Measurements from ENCODE around the gene BBS1. TPM values are rescaled to one million over a fixed set of nuclear protein-coding genes. Genes with fewer than 3 reads are reported as not detected.
"Not testable (repeated sequence)": the region's sequence is repeated elsewhere in the genome, so short reads cannot be mapped to it uniquely, and the experiment has no call there.

Gene BBS1
- total and polyA plus RNA-seq, 4 donors = 4.2 to 18.5 (median 8.6) TPM

DNA sequence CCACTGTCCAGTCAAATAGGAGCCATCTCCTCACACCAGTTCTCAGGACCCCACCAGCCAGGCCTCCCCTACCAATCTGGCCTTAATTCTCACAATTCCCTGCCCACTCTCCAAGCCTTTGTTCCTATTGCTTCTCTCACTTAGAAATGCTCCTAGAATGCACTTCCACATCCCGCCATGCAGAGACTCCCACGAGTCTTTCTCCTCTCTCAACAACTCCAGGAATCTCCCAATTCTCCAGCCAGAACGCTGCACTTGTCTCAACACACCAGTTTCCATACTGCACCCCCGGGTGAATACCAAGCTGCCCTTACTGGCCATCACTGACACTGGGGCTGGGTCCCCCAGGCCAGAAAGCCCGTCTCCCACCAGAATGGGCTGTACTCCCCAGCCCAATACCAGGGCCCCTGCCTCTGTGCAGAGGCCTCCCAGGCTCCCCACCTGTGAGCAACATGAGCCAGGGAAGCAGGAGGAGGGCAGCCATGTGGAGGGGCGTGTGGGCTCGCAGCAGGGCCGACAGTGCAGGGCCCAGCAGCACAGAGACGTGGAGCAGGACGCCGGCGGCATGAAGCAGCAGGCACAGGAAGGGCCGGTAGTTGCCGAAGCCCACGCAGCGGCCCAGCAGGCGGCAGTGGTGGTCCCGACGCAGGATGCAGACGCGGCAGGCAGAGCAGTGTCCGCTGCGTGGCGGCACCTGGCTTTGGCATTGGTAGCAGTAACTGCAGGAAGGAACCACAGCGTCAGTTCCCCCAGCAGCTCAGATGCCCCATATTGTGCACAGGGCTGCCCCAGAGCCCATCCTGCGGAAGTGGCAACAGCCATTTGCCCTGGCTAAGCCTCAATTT, 33.0 kb downstream of the BBS1 start:
- Histone ChIP-seq H3K9ac (ENCODE audit: low read depth in 1 of 2, low read length in 2 of 2) (no peak overlapping the region), H3K27ac (ENCODE audit: low read depth in 1 of 2, low read length in 2 of 2) (peak overlapping the region in 1 of 2 donors; percentile 33), H3K4me3 (ENCODE audit: low read depth in 1 of 3, low read length in 3 of 3) (no peak overlapping the region), H3K27me3 (ENCODE audit: control insufficient read depth in 4 of 4, insufficient read depth in 4 of 4, low read length in 3 of 4) (no peaks in the 10 kb centered on the region), H3K36me3 (ENCODE audit: control insufficient read depth in 4 of 4, insufficient read depth in 3 of 4, low read depth in 1 of 4, low read length in 3 of 4) (peaks cover 0 to 26% (median 4%) of the 10 kb centered on the region in 4 donors), H3K9me3 (ENCODE audit: control insufficient read depth in 4 of 4, low read length in 3 of 4) (no peaks in the 10 kb centered on the region), H3K4me1 (ENCODE audit: control insufficient read depth in 4 of 4, insufficient read depth in 4 of 4, low read length in 3 of 4) (peaks cover 5 to 12% (median 8%) of the 10 kb centered on the region in 4 donors)
- 61% methylated on average over 26 of the region's 26 CpGs for WGBS
- no peak for TF ChIP-seq JUND (IDR thresholded peaks at IDR 0.05)
- peak in 1 of 2 donors; percentile 22 for TF ChIP-seq RAD21 (IDR thresholded peaks at IDR 0.05)
- DNase-seq (ENCODE audit: low spot score) = peak; percentile 62

DNA sequence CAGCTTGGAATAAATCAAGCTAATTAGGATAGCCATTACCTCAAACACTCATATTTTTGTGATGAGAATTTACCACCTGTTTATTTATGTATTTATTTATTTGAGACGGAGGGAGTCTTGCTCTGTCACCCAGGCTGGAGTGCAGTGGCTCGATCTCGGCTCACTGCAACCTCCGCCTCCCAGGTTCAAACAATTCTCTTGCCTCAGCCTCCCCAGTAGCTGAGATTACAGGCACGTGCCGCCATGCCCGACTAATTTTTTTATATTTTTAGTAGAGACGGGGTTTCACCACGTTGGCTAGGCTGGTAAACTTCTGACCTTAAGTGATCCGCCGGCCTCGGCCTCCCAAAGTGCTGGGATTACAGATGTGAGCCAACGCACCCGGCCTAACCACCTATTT, 34.5 kb downstream of the BBS1 start:
- H3K27me3 ChIP-seq (ENCODE audit: control insufficient read depth in 4 of 4, insufficient read depth in 4 of 4, low read length in 3 of 4); DNase-seq (ENCODE audit: low spot score); H3K9me3 ChIP-seq (ENCODE audit: control insufficient read depth in 4 of 4, low read length in 3 of 4); H3K9ac ChIP-seq (ENCODE audit: low read depth in 1 of 2, low read length in 2 of 2); H3K27ac ChIP-seq (ENCODE audit: low read depth in 1 of 2, low read length in 2 of 2): not testable (repeated sequence)
- Histone ChIP-seq H3K4me3 (ENCODE audit: low read depth in 1 of 3, low read length in 3 of 3) (peak overlapping the region; percentile 60 to 84 (median 70)), H3K36me3 (ENCODE audit: control insufficient read depth in 4 of 4, insufficient read depth in 3 of 4, low read depth in 1 of 4, low read length in 3 of 4) (peaks cover 0 to 15% (median 4%) of the 10 kb centered on the region in 4 donors), H3K4me1 (ENCODE audit: control insufficient read depth in 4 of 4, insufficient read depth in 4 of 4, low read length in 3 of 4) (peaks cover 5 to 12% (median 8%) of the 10 kb centered on the region in 4 donors)
- WGBS = 78% methylated on average over 14 of the region's 14 CpGs

DNA sequence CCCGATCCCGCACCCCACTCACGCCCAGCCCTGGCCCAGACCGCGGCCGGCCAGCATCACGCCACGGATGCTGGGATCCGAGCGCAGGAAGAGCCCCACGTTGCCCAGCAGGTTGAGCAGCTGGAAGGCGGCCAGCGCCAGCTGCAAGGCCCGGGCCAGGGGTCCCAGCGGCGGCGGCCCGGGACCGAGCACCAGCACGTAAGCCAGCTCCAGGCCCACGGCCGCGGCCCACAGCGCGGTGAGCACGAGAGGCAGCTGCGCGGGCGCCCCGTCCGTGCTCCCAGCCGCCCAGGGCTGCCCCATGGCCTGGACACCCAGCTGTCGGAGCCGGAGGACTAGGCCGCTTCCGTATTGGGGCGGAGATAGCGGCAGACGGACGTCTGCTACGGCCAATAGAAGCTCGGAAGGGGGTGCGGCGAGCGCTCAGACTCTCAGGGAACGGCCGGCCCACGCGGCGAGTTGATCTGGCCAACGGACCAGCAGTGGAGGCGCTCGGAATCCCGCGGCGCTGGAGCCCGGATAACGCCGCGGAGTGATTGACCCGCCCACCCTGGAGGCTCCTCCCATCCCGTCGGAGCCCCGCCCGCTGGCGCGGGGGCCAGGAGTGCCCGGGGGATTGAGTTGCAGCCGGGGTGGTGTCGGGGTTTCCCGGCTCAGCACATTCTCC, 35.4 kb downstream of the BBS1 start, which contains the start of gene ZDHHC24:
TSS of gene ZDHHC24 (minus strand) at position 348 of the 667 bp plus-strand sequence. CDS start at position 303, 45 bp downstream.
- Histone ChIP-seq H3K4me1 (ENCODE audit: control insufficient read depth in 4 of 4, insufficient read depth in 4 of 4, low read length in 3 of 4) (peaks cover 5 to 12% (median 8%) of the 10 kb centered on the region in 4 donors), H3K27ac (ENCODE audit: low read depth in 1 of 2, low read length in 2 of 2) (peak within 1 kb of the TSS; percentile 24 to 50), H3K9ac (ENCODE audit: low read depth in 1 of 2, low read length in 2 of 2) (peak within 1 kb of the TSS; percentile 68 to 74), H3K9me3 (ENCODE audit: control insufficient read depth in 4 of 4, low read length in 3 of 4) (no peaks in the 10 kb centered on the region), H3K4me3 (ENCODE audit: low read depth in 1 of 3, low read length in 3 of 3) (peak within 1 kb of the TSS; percentile 60 to 84 (median 70)), H3K27me3 (ENCODE audit: control insufficient read depth in 4 of 4, insufficient read depth in 4 of 4, low read length in 3 of 4) (no peaks in the 10 kb centered on the region), H3K36me3 (ENCODE audit: control insufficient read depth in 4 of 4, insufficient read depth in 3 of 4, low read depth in 1 of 4, low read length in 3 of 4) (peaks cover 0 to 12% (median 4%) of the 10 kb centered on the region in 4 donors)
- under 1% methylated on average over 71 of the region's 71 CpGs for WGBS
- TF ChIP-seq EGR1 (IDR thresholded peaks at IDR 0.05; ENCODE audit: low read depth in 2 of 2) (no peak), RXRA (IDR thresholded peaks at IDR 0.05) (no peak), GABPA (IDR thresholded peaks at IDR 0.05 in 1 of 2, conservative IDR thresholded peaks at IDR 0.05 in 1 of 2) (peak in 1 of 2 donors; percentile 75), JUND (IDR thresholded peaks at IDR 0.05) (no peak), HNF4A (conservative IDR thresholded peaks at IDR 0.05) (peak in 1 of 2 donors; percentile 7), NR2F2 (IDR thresholded peaks at IDR 0.05) (no peak), TAF1 (conservative IDR thresholded peaks at IDR 0.05) (no peak), SP1 (IDR thresholded peaks at IDR 0.05) (peak; percentile 77), FOXA2 (IDR thresholded peaks at IDR 0.05) (no peak), YY1 (IDR thresholded peaks at IDR 0.05) (peak; percentile 50), RAD21 (IDR thresholded peaks at IDR 0.05) (peak in 1 of 2 donors; percentile 26), HNF4G (IDR thresholded peaks at IDR 0.05) (no peak), FOXA1 (IDR thresholded peaks at IDR 0.05) (no peak)
- TF ChIP-seq, protein P1, sequence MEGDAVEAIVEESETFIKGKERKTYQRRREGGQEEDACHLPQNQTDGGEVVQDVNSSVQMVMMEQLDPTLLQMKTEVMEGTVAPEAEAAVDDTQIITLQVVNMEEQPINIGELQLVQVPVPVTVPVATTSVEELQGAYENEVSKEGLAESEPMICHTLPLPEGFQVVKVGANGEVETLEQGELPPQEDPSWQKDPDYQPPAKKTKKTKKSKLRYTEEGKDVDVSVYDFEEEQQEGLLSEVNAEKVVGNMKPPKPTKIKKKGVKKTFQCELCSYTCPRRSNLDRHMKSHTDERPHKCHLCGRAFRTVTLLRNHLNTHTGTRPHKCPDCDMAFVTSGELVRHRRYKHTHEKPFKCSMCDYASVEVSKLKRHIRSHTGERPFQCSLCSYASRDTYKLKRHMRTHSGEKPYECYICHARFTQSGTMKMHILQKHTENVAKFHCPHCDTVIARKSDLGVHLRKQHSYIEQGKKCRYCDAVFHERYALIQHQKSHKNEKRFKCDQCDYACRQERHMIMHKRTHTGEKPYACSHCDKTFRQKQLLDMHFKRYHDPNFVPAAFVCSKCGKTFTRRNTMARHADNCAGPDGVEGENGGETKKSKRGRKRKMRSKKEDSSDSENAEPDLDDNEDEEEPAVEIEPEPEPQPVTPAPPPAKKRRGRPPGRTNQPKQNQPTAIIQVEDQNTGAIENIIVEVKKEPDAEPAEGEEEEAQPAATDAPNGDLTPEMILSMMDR (IDR thresholded peaks at IDR 0.05; ENCODE audit: low read depth, low read length, missing input control) = no peak
- TF ChIP-seq, protein P2, sequence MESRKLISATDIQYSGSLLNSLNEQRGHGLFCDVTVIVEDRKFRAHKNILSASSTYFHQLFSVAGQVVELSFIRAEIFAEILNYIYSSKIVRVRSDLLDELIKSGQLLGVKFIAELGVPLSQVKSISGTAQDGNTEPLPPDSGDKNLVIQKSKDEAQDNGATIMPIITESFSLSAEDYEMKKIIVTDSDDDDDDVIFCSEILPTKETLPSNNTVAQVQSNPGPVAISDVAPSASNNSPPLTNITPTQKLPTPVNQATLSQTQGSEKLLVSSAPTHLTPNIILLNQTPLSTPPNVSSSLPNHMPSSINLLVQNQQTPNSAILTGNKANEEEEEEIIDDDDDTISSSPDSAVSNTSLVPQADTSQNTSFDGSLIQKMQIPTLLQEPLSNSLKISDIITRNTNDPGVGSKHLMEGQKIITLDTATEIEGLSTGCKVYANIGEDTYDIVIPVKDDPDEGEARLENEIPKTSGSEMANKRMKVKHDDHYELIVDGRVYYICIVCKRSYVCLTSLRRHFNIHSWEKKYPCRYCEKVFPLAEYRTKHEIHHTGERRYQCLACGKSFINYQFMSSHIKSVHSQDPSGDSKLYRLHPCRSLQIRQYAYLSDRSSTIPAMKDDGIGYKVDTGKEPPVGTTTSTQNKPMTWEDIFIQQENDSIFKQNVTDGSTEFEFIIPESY (IDR thresholded peaks at IDR 0.05) = no peak
- TF ChIP-seq, protein P3, sequence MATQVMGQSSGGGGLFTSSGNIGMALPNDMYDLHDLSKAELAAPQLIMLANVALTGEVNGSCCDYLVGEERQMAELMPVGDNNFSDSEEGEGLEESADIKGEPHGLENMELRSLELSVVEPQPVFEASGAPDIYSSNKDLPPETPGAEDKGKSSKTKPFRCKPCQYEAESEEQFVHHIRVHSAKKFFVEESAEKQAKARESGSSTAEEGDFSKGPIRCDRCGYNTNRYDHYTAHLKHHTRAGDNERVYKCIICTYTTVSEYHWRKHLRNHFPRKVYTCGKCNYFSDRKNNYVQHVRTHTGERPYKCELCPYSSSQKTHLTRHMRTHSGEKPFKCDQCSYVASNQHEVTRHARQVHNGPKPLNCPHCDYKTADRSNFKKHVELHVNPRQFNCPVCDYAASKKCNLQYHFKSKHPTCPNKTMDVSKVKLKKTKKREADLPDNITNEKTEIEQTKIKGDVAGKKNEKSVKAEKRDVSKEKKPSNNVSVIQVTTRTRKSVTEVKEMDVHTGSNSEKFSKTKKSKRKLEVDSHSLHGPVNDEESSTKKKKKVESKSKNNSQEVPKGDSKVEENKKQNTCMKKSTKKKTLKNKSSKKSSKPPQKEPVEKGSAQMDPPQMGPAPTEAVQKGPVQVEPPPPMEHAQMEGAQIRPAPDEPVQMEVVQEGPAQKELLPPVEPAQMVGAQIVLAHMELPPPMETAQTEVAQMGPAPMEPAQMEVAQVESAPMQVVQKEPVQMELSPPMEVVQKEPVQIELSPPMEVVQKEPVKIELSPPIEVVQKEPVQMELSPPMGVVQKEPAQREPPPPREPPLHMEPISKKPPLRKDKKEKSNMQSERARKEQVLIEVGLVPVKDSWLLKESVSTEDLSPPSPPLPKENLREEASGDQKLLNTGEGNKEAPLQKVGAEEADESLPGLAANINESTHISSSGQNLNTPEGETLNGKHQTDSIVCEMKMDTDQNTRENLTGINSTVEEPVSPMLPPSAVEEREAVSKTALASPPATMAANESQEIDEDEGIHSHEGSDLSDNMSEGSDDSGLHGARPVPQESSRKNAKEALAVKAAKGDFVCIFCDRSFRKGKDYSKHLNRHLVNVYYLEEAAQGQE (IDR thresholded peaks at IDR 0.05) = peak; percentile 50
- TF ChIP-seq, protein P4, sequence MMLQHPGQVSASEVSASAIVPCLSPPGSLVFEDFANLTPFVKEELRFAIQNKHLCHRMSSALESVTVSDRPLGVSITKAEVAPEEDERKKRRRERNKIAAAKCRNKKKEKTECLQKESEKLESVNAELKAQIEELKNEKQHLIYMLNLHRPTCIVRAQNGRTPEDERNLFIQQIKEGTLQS (IDR thresholded peaks at IDR 0.05) = no peak
- TF ChIP-seq, protein P5, sequence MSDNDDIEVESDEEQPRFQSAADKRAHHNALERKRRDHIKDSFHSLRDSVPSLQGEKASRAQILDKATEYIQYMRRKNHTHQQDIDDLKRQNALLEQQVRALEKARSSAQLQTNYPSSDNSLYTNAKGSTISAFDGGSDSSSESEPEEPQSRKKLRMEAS (IDR thresholded peaks at IDR 0.05) = peak; percentile 64
- DNase-seq (ENCODE audit: low spot score) = peak; percentile 94
